22Rv1 (cell line): Measurements from ENCODE around the gene PLXNA4.

Experiments used
- ZFX ChIP-seq: fragments of 450-650 bp; IDR thresholded peaks from 2 replicates; pipeline ENCODE4 v1.6.1; 2017; ENCODE audit warnings: antibody characterized with exemption, borderline replicate concordance
- TF ChIP-seq, protein P1 (sequence below): fragments of 450-650 bp; IDR thresholded peaks from 2 replicates; pipeline ENCODE4 v1.5.1; 2017; ENCODE audit warnings: mild to moderate bottlenecking

DNA sequence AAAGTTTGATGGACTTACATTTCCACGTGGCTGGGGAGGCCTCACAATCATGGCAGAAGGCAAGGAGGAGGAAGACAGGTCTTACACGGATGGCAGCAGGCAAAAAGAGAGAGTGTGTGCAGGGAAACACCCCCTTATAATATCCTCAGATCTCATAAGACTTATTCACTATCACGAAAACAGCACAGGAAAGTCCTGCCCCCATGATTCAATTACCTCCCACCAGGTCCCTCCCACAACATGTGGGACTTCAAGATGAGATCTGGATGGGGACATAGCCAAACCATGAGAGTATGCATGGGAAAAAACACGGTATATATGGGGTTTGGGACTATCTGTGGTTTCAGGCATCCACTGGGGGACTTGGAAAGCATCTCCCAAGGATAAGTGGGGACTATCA, 78.0 kb downstream of the PLXNA4 start:
- no peak for TF ChIP-seq ZFX
- TF ChIP-seq, protein P1, sequence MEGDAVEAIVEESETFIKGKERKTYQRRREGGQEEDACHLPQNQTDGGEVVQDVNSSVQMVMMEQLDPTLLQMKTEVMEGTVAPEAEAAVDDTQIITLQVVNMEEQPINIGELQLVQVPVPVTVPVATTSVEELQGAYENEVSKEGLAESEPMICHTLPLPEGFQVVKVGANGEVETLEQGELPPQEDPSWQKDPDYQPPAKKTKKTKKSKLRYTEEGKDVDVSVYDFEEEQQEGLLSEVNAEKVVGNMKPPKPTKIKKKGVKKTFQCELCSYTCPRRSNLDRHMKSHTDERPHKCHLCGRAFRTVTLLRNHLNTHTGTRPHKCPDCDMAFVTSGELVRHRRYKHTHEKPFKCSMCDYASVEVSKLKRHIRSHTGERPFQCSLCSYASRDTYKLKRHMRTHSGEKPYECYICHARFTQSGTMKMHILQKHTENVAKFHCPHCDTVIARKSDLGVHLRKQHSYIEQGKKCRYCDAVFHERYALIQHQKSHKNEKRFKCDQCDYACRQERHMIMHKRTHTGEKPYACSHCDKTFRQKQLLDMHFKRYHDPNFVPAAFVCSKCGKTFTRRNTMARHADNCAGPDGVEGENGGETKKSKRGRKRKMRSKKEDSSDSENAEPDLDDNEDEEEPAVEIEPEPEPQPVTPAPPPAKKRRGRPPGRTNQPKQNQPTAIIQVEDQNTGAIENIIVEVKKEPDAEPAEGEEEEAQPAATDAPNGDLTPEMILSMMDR = no peak
